PC-9 (cell line): ENCODE results near the gene AKAP7. TPM values are rescaled to one million over a fixed set of nuclear protein-coding genes. Genes with fewer than 3 reads are reported as not detected.
"Not testable (repeated sequence)": the region's sequence is repeated elsewhere in the genome, so short reads cannot be mapped to it uniquely, and the experiment has no call there.

ENCODE experiments used
- BruUV-seq: library from RNA; stranded (reverse); fragments of 400-500 nt; replicated peaks from 2 replicates; lab custom pipeline; 2021; lab: Mats Ljungman, UMichigan
- CTCF ChIA-PET: fragments of 300-600 bp; sonication (Branson Sonifier 250); formaldehyde crosslinking; loops from one replicate; lab custom pipeline; 2022; ENCODE audit warnings: antibody characterized with exemption; lab: Charles Lee
- POLR2A ChIA-PET: fragments of 300-600 bp; sonication (Branson Sonifier 250); formaldehyde crosslinking; loops from one replicate; lab custom pipeline; 2022; ENCODE audit warnings: antibody characterized with exemption; ENCODE audit not compliant: unreplicated experiment; lab: Charles Lee
- DNase-seq, 2 experiments: peaks; one replicate each; pipeline versions ENCODE4 v3.0.0 to v3.0.0-alpha.2; 2015 to 2022; ENCODE audit warnings: mixed read lengths in 1 of 2
- H2AFZ ChIP-seq: fragments of 200-600 bp; sonication (generic); 2 replicates; pipeline ENCODE4 v1.8.1; 2017; ENCODE audit warnings: antibody characterized with exemption
- H3F3A ChIP-seq: fragments of 200-600 bp; sonication (generic); 2 replicates; pipeline ENCODE4 v1.8.1; 2017; ENCODE audit warnings: antibody characterized with exemption, mild to moderate bottlenecking, low read depth; ENCODE audit not compliant: insufficient read depth
- H3K27ac ChIP-seq: fragments of 200-600 bp; sonication (generic); 2 replicates; pipeline ENCODE4 v1.6.1; 2016; ENCODE audit warnings: mixed run types
- H3K27me3 ChIP-seq: fragments of 200-600 bp; sonication (generic); 2 replicates; pipeline ENCODE4 v1.6.1; 2016; ENCODE audit warnings: low read depth, mixed run types; ENCODE audit not compliant: insufficient read depth
- H3K36me3 ChIP-seq: fragments of 200-600 bp; sonication (generic); 2 replicates; pipeline ENCODE4 v1.6.1; 2016; ENCODE audit warnings: low read depth, mixed run types
- H3K4me1 ChIP-seq: fragments of 200-600 bp; sonication (generic); replicated peaks from 2 replicates; pipeline ENCODE4 v1.6.1; 2016; ENCODE audit warnings: mixed run types; ENCODE audit not compliant: insufficient read depth
- H3K4me2 ChIP-seq: fragments of 200-600 bp; sonication (generic); 2 replicates; pipeline ENCODE4 v1.6.1; 2017; ENCODE audit warnings: mixed run types
- H3K4me3 ChIP-seq: fragments of 200-600 bp; sonication (generic); 2 replicates; pipeline ENCODE4 v1.6.1; 2016; ENCODE audit warnings: mixed run types
- H3K79me2 ChIP-seq: fragments of 200-600 bp; sonication (generic); 2 replicates; pipeline ENCODE4 v1.6.1; 2017; ENCODE audit warnings: low read depth, mixed run types
- H3K9me2 ChIP-seq: fragments of 200-600 bp; sonication (generic); 2 replicates; pipeline ENCODE4 v1.8.1; 2017; ENCODE audit warnings: mild to moderate bottlenecking; ENCODE audit not compliant: insufficient read depth
- H3K9me3 ChIP-seq: fragments of 200-600 bp; sonication (generic); 2 replicates; pipeline ENCODE4 v1.8.1; 2016; ENCODE audit warnings: low read depth; ENCODE audit not compliant: insufficient read depth
- H4K20me1 ChIP-seq: fragments of 200-600 bp; sonication (generic); 2 replicates; pipeline ENCODE4 v1.8.1; 2017; ENCODE audit not compliant: insufficient read depth
- CTCF ChIP-seq: fragments of 200-600 bp; sonication (generic); conservative IDR thresholded peaks from 2 replicates; pipeline ENCODE4 v1.6.1; 2017; ENCODE audit warnings: mixed run types, antibody characterized with exemption, mild to moderate bottlenecking, moderate library complexity
- EZH2 ChIP-seq: fragments of 200-600 bp; sonication (generic); IDR thresholded peaks from 2 replicates; pipeline ENCODE4 v1.8.0; 2017; ENCODE audit warnings: antibody characterized with exemption, low read depth
- intact Hi-C: fragments of 100-400 bp; cut with micrococcal nuclease; formaldehyde crosslinking; loops from one replicate; pipeline ENCODE4 v1.10.0; 2022; ENCODE audit not compliant: unreplicated experiment
- total RNA-seq: library from RNA; stranded (reverse); gene quantifications from 2 replicates; pipeline ENCODE4 v1.2.3, GENCODE V29; 2021

AKAP7 gene
- total RNA-seq, 1 experiment from 2014 or later = 3.8 TPM

DNA sequence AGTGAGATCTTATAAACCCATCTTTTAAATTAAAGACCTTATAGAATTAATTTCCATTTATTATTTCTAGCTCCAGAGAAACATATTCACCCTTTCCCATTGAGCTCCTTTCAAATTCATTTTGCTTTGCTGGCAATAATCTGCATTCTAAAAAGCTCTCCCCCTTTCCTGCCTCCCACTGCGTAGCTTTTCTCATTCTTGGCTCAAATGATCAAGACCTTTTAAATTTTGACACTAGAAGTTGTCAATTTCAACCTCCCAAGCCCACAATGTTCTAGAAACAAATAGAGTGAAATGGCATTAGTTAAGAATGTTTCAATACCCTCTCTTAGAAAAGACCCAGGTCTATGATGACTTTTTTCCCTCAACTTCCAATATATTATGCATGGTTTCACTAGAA, 186.9 kb downstream of the AKAP7 start:
- intact Hi-C loops = no loop called here
- no peaks in the 10 kb centered on the region for H3F3A ChIP-seq
- no peak overlapping the region for H3K4me2 ChIP-seq
- H3K4me1 ChIP-seq = no peaks in the 10 kb centered on the region
- no peaks in the 10 kb centered on the region for H3K79me2 ChIP-seq
- H2AFZ ChIP-seq = no peak overlapping the region
- DNase-seq = no peak
- no peak overlapping the region for H3K4me3 ChIP-seq
- H3K36me3 ChIP-seq = no peaks in the 10 kb centered on the region
- TF ChIP-seq CTCF (no peak), EZH2 (no peak)
- H3K27me3 ChIP-seq = peaks cover 4% of the 10 kb centered on the region; the same call in 1 of the 2 replicates
- BruUV-seq = no TSS peak
- no peaks in the 10 kb centered on the region; the same call in 1 of the 2 replicates for H3K9me2 ChIP-seq
- ChIA-PET POLR2A (no interaction called here), CTCF (interaction anchor here (0.5 kb wide), 1 partner anchor 212 kb away, joined by 6 read pairs; no protein-coding TSS in a partner anchor)
- H3K9me3 ChIP-seq = no peaks in the 10 kb centered on the region
- no peaks in the 10 kb centered on the region for H4K20me1 ChIP-seq
- H3K27ac ChIP-seq = no peak overlapping the region

- H3K4me2 ChIP-seq, H3F3A ChIP-seq, POLR2A ChIA-PET, CTCF ChIA-PET, H3K36me3 ChIP-seq, intact Hi-C loops, H3K9me3 ChIP-seq, H3K4me1 ChIP-seq, H3K27me3 ChIP-seq, H2AFZ ChIP-seq, H3K4me3 ChIP-seq, H4K20me1 ChIP-seq, H3K27ac ChIP-seq, BruUV-seq, H3K79me2 ChIP-seq, DNase-seq, H3K9me2 ChIP-seq: not testable (repeated sequence)
Observed at GRCh38 chr6:131325669-131326068, 190.4 kb downstream of the AKAP7 start.

DNA sequence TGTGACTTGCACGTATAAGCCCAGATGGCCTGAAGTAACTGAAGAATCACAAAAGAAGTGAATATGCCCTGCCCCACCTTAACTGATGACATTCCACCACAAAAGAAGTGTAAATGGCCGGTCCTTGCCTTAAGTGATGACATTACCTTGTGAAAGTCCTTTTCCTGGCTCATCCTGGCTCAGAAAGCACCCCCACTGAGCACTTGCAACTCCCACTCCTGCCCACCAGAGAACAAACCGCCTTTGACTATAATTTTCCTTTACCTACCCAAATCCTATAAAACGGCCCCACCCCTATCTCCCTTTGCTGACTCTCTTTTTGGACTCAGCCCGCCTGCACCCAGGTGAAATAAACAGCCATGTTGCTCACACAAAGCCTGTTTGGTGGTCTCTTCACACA, 193.5 kb downstream of the AKAP7 start:
- CTCF ChIA-PET, DNase-seq: not testable (repeated sequence)

DNA sequence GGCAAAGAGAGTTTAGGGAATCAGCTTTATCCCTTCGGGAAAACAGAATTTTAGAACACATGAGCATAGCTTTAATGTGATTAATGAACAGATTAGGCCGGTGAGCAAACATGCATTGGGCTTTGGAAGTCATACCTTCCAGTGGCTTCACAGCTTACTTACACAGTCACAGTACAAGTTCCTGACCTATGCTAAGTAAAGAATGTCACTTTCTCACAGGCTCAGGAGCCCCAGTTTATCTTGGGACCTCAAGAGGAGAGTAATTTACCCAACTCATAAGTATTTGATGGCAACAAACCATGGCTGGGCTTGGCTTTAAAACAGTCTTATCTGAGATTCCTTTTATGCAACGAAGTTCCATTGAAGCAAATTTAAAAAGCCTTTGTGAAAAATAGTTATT, 195.9 kb downstream of the AKAP7 start:
- no peak overlapping the region for H3K4me2 ChIP-seq
- intact Hi-C loops = no loop called here
- no peak overlapping the region for H3K27ac ChIP-seq
- no peaks in the 10 kb centered on the region for H3F3A ChIP-seq
- H3K4me3 ChIP-seq = no peak overlapping the region
- CTCF ChIA-PET = no interaction called here
- no peaks in the 10 kb centered on the region for H3K27me3 ChIP-seq
- H3K4me1 ChIP-seq = no peaks in the 10 kb centered on the region
- H2AFZ ChIP-seq = no peak overlapping the region
- POLR2A ChIA-PET = interaction anchor here (0.6 kb wide), 1 partner anchor 945 kb away, joined by 5 read pairs; no protein-coding TSS in a partner anchor
- no peaks in the 10 kb centered on the region for H3K9me3 ChIP-seq
- no peaks in the 10 kb centered on the region for H4K20me1 ChIP-seq
- no peaks in the 10 kb centered on the region for H3K79me2 ChIP-seq
- no peak for DNase-seq
- no TSS peak for BruUV-seq
- TF ChIP-seq CTCF = no peak
- H3K36me3 ChIP-seq = no peaks in the 10 kb centered on the region
- no peaks in the 10 kb centered on the region for H3K9me2 ChIP-seq

More for the DNA sequence above, 193.5 kb downstream of the AKAP7 start:
- H3K27ac ChIP-seq, H3K4me1 ChIP-seq, BruUV-seq, POLR2A ChIA-PET, H2AFZ ChIP-seq, H3F3A ChIP-seq, H4K20me1 ChIP-seq, H3K36me3 ChIP-seq, H3K9me3 ChIP-seq, H3K27me3 ChIP-seq, H3K79me2 ChIP-seq, H3K4me3 ChIP-seq, H3K4me2 ChIP-seq, intact Hi-C loops, H3K9me2 ChIP-seq: not testable (repeated sequence)
